OCI-LY7 (cell line): ENCODE measurements around the gene TUSC2.

ENCODE experiments used
- CTCF ChIP-seq: fragments of 200-600 bp; sonication (generic); conservative IDR thresholded peaks from 2 replicates; pipeline ENCODE4 v1.5.1; 2014; ENCODE audit warnings: mild to moderate bottlenecking, antibody characterized with exemption, low read length, moderate library complexity, mixed read lengths
- EZH2phosphoT487 ChIP-seq: fragments of 200-600 bp; sonication (generic); IDR thresholded peaks from 2 replicates; pipeline ENCODE4 v1.6.1; 2018; ENCODE audit warnings: low read depth, borderline replicate concordance, mild to moderate bottlenecking, mixed run types, antibody characterized with exemption, low read length, moderate library complexity, mixed read lengths

GRCh38 chr3:50365080-50365841, 37.2 kb upstream of the TUSC2 start:
- TF ChIP-seq CTCF (0 out of 2 replicates have a peak, but pooled peaks have one; percentile 39), EZH2phosphoT487 (no peak)
